Activated CD4-positive, alpha-beta T cell treated with anti-CD3 and anti-CD28 coated beads, Interleukin-2, amount 10 ng/mL, durations not matched to agents 7 days and 5 days (primary cell): ENCODE measurements around the gene LRRC8C. TPM values are rescaled to one million over a fixed set of nuclear protein-coding genes. Genes with fewer than 3 reads are reported as not detected.
"Not testable (repeated sequence)": the region's sequence is repeated elsewhere in the genome, so short reads cannot be mapped to it uniquely, and the experiment has no call there.

Experiments used
- CTCF ChIA-PET: fragments of 350-600 bp; sonication (Branson Sonifier 250); formaldehyde crosslinking; loops from one replicate; lab custom pipeline; 2021; ENCODE audit warnings: antibody characterized with exemption; lab: Charles Lee
- POLR2A ChIA-PET: fragments of 350-600 bp; sonication (Branson Sonifier 250); formaldehyde crosslinking; loops from one replicate; lab custom pipeline; 2021; ENCODE audit warnings: antibody characterized with exemption; lab: Charles Lee
- DNase-seq: peaks from one replicate; pipeline ENCODE4 v3.0.0-alpha.2; 2020
- H3K27ac Mint-ChIP-seq: one replicate; pipeline ENCODE4 v1.8.0; 2021; ENCODE audit warnings: mild to moderate bottlenecking, moderate library complexity, mixed read lengths
- H3K27me3 Mint-ChIP-seq: one replicate; pipeline ENCODE4 v1.8.0; 2021; ENCODE audit warnings: mixed read lengths
- H3K36me3 Mint-ChIP-seq: one replicate; pipeline ENCODE4 v1.8.0; 2021; ENCODE audit warnings: low read depth, mixed read lengths
- H3K4me1 Mint-ChIP-seq: one replicate; pipeline ENCODE4 v1.8.0; 2021; ENCODE audit warnings: mixed read lengths
- H3K4me3 Mint-ChIP-seq: one replicate; pipeline ENCODE4 v1.8.0; 2021; ENCODE audit warnings: mild to moderate bottlenecking, moderate library complexity, mixed read lengths
- H3K9me3 Mint-ChIP-seq: one replicate; pipeline ENCODE4 v1.8.0; 2021; ENCODE audit warnings: mixed read lengths
- total RNA-seq, 2 experiments: library from RNA; stranded (reverse); gene quantifications; one replicate each; pipeline ENCODE4 v1.2.3, GENCODE V29; 2021

LRRC8C gene
- total RNA-seq, 2 experiments from 2014 or later: 45.0 to 55.2 TPM

- no peak for DNase-seq
- peaks cover 13% of the 10 kb centered on the region for H3K9me3 Mint-ChIP-seq
- peaks cover 74% of the 10 kb centered on the region for H3K36me3 Mint-ChIP-seq
- peak overlapping the region; percentile 6 for H3K27ac Mint-ChIP-seq
- H3K27me3 Mint-ChIP-seq: no peaks in the 10 kb centered on the region
- no peak overlapping the region for H3K4me3 Mint-ChIP-seq
- ChIA-PET POLR2A (no interaction called here), CTCF (interaction anchor here (0.7 to 1.1 kb wide), 3 partner anchors 10 to 14 kb away, joined by 3 read pairs; no protein-coding TSS in a partner anchor)
- peaks cover 61% of the 10 kb centered on the region for H3K4me1 Mint-ChIP-seq
Observed at GRCh38 chr1:89702520-89703045, 69.7 kb downstream of the LRRC8C start.

GRCh38 chr1:89703469-89703868 lies 70.5 kb downstream of the LRRC8C start:
- H3K4me1 Mint-ChIP-seq: peaks cover 59% of the 10 kb centered on the region
- H3K9me3 Mint-ChIP-seq: peaks cover 13% of the 10 kb centered on the region
- H3K27me3 Mint-ChIP-seq: no peaks in the 10 kb centered on the region
- H3K27ac Mint-ChIP-seq: no peak overlapping the region
- DNase-seq: no peak
- CTCF ChIA-PET: interaction anchor here (0.5 to 1.0 kb wide), 2 partner anchors 15 to 272 kb away, joined by 3 read pairs; no protein-coding TSS in a partner anchor
- POLR2A ChIA-PET: interaction anchor here (0.6 kb wide), 1 partner anchor 849 kb away, joined by 3 read pairs; no protein-coding TSS in a partner anchor
- H3K4me3 Mint-ChIP-seq: no peak overlapping the region
- H3K36me3 Mint-ChIP-seq: peaks cover 75% of the 10 kb centered on the region

GRCh38 chr1:89704014-89704413 lies 71.1 kb downstream of the LRRC8C start:
- Mint-ChIP-seq H3K9me3 (peaks cover 13% of the 10 kb centered on the region), H3K27ac (peak overlapping the region; percentile 56), H3K36me3 (peaks cover 75% of the 10 kb centered on the region), H3K27me3 (no peaks in the 10 kb centered on the region), H3K4me1 (peaks cover 56% of the 10 kb centered on the region), H3K4me3 (no peak overlapping the region)
- ChIA-PET CTCF (no interaction called here), POLR2A (no interaction called here)
- DNase-seq: no peak

GRCh38 chr1:89704885-89705284 lies 72.0 kb downstream of the LRRC8C start:
- H3K27me3 Mint-ChIP-seq, POLR2A ChIA-PET, H3K4me3 Mint-ChIP-seq, CTCF ChIA-PET, H3K27ac Mint-ChIP-seq, DNase-seq: not testable (repeated sequence)
- peaks cover 12% of the 10 kb centered on the region for H3K9me3 Mint-ChIP-seq
- H3K4me1 Mint-ChIP-seq: peaks cover 48% of the 10 kb centered on the region
- H3K36me3 Mint-ChIP-seq: peaks cover 69% of the 10 kb centered on the region

GRCh38 chr1:89705901-89706699 lies 73.2 kb downstream of the LRRC8C start:
- H3K27ac Mint-ChIP-seq: peak overlapping the region; percentile 13
- ChIA-PET CTCF (interaction anchor here (0.8 to 2.5 kb wide), 3 partner anchors 14 to 48 kb away, joined by 3 to 8 read pairs (median 3); no protein-coding TSS in a partner anchor), POLR2A (no interaction called here)
- H3K36me3 Mint-ChIP-seq: peaks cover 68% of the 10 kb centered on the region
- H3K4me3 Mint-ChIP-seq: no peak overlapping the region
- H3K27me3 Mint-ChIP-seq: no peaks in the 10 kb centered on the region
- no peak for DNase-seq
- peaks cover 9% of the 10 kb centered on the region for H3K9me3 Mint-ChIP-seq
- H3K4me1 Mint-ChIP-seq: peaks cover 43% of the 10 kb centered on the region

GRCh38 chr1:89706700-89707012 lies 73.7 kb downstream of the LRRC8C start:
- peaks cover 42% of the 10 kb centered on the region for H3K4me1 Mint-ChIP-seq
- H3K27me3 Mint-ChIP-seq: no peaks in the 10 kb centered on the region
- ChIA-PET CTCF (interaction anchor here (0.8 to 2.5 kb wide), 3 partner anchors 13 to 47 kb away, joined by 3 to 8 read pairs (median 3); no protein-coding TSS in a partner anchor), POLR2A (no interaction called here)
- peak overlapping the region; percentile 9 for H3K27ac Mint-ChIP-seq
- H3K9me3 Mint-ChIP-seq: peaks cover 9% of the 10 kb centered on the region
- peaks cover 68% of the 10 kb centered on the region for H3K36me3 Mint-ChIP-seq
- DNase-seq: no peak
- no peak overlapping the region for H3K4me3 Mint-ChIP-seq

- Mint-ChIP-seq H3K4me1 (peaks cover 30% of the 10 kb centered on the region), H3K9me3 (peaks cover 7% of the 10 kb centered on the region), H3K27me3 (no peaks in the 10 kb centered on the region), H3K4me3 (no peak overlapping the region), H3K27ac (peak overlapping the region; percentile 21), H3K36me3 (peaks cover 68% of the 10 kb centered on the region)
- no peak for DNase-seq
- CTCF ChIA-PET: interaction anchor here (1.2 kb wide), 1 partner anchor 84 kb away, joined by 3 read pairs; no protein-coding TSS in a partner anchor
- POLR2A ChIA-PET: no interaction called here
Observed at GRCh38 chr1:89708751-89709375, 75.9 kb downstream of the LRRC8C start.

GRCh38 chr1:89710498-89711139 lies 77.7 kb downstream of the LRRC8C start:
- CTCF ChIA-PET: interaction anchor here (1.0 to 2.0 kb wide), 3 partner anchors 9 to 53 kb away, joined by 3 to 5 read pairs (median 4); no protein-coding TSS in a partner anchor
- H3K4me1 Mint-ChIP-seq: peaks cover 32% of the 10 kb centered on the region
- DNase-seq: no peak
- H3K27me3 Mint-ChIP-seq: no peaks in the 10 kb centered on the region
- no peak overlapping the region for H3K27ac Mint-ChIP-seq
- H3K9me3 Mint-ChIP-seq: no peaks in the 10 kb centered on the region
- H3K36me3 Mint-ChIP-seq: peaks cover 75% of the 10 kb centered on the region
- POLR2A ChIA-PET: no interaction called here
- no peak overlapping the region for H3K4me3 Mint-ChIP-seq

GRCh38 chr1:89711140-89711778 lies 78.3 kb downstream of the LRRC8C start:
- peaks cover 32% of the 10 kb centered on the region for H3K4me1 Mint-ChIP-seq
- ChIA-PET CTCF (interaction anchor here (1.7 to 2.0 kb wide), 3 partner anchors 8 to 52 kb away, joined by 3 to 5 read pairs (median 4); no protein-coding TSS in a partner anchor), POLR2A (no interaction called here)

GRCh38 chr1:89712420-89712819 lies 79.5 kb downstream of the LRRC8C start:
- Mint-ChIP-seq H3K4me1 (peaks cover 38% of the 10 kb centered on the region), H3K27ac (no peak overlapping the region)
- POLR2A ChIA-PET: no interaction called here

More at GRCh38 chr1:89711140-89711778, 78.3 kb downstream of the LRRC8C start:
- Mint-ChIP-seq H3K9me3 (no peaks in the 10 kb centered on the region), H3K27me3 (no peaks in the 10 kb centered on the region), H3K36me3 (peaks cover 76% of the 10 kb centered on the region), H3K4me3 (no peak overlapping the region), H3K27ac (no peak overlapping the region)
- no peak for DNase-seq

GRCh38 chr1:89715677-89716076 lies 82.8 kb downstream of the LRRC8C start:
- peaks cover 70% of the 10 kb centered on the region for H3K36me3 Mint-ChIP-seq
- H3K9me3 Mint-ChIP-seq: no peaks in the 10 kb centered on the region

More at GRCh38 chr1:89712420-89712819, 79.5 kb downstream of the LRRC8C start:
- DNase-seq: no peak
- Mint-ChIP-seq H3K4me3 (no peak overlapping the region), H3K27me3 (no peaks in the 10 kb centered on the region), H3K9me3 (no peaks in the 10 kb centered on the region), H3K36me3 (peaks cover 79% of the 10 kb centered on the region)
- CTCF ChIA-PET: interaction anchor here (0.5 to 1.7 kb wide), 3 partner anchors 10 to 151 kb away, joined by 3 to 4 read pairs (median 3); no protein-coding TSS in a partner anchor

More at GRCh38 chr1:89715677-89716076, 82.8 kb downstream of the LRRC8C start:
- DNase-seq: no peak
- ChIA-PET POLR2A (no interaction called here), CTCF (interaction anchor here (1.6 kb wide), 1 partner anchor 47 kb away, joined by 4 read pairs; no protein-coding TSS in a partner anchor)
- Mint-ChIP-seq H3K4me1 (peaks cover 59% of the 10 kb centered on the region), H3K27me3 (no peaks in the 10 kb centered on the region), H3K27ac (no peak overlapping the region), H3K4me3 (no peak overlapping the region)
